Vagina (tissue), 2 donors: ENCODE results near the gene GRID2IP. TPM values are rescaled to one million over a fixed set of nuclear protein-coding genes. Genes with fewer than 3 reads are reported as not detected.
A peak's percentile ranks its signal among the peaks of the same experiment; 100 is the strongest.
"Not testable (repeated sequence)": the region's sequence is repeated elsewhere in the genome, so short reads cannot be mapped to it uniquely, and the experiment has no call there.

ENCODE experiments used
- DNase-seq, 2 donors: peaks; one replicate each; pipeline ENCODE4 v3.0.0-alpha.2; 2017; ENCODE audit errors: extremely low spot score in 2 of 2
- H3K27ac ChIP-seq: fragments of 200-600 bp; sonication (generic); one replicate; pipeline ENCODE4 v1.5.1; 2019
- H3K27me3 ChIP-seq: fragments of 200-600 bp; sonication (generic); one replicate; pipeline ENCODE4 v1.5.1; 2019
- H3K36me3 ChIP-seq, 2 donors: fragments of 200-600 bp; sonication (generic); one replicate each; pipeline ENCODE4 v1.5.1; 2017 to 2019
- H3K4me1 ChIP-seq: fragments of 200-600 bp; sonication (generic); one replicate; pipeline ENCODE4 v1.5.1; 2019
- H3K4me3 ChIP-seq, 2 donors: fragments of 200-600 bp; sonication (generic); 1 replicate in 1 of 2; 2 replicates in 1 of 2; pipeline ENCODE4 v1.5.1; 2016 to 2019
- H3K9me3 ChIP-seq: fragments of 200-600 bp; sonication (generic); one replicate; pipeline ENCODE4 v1.5.1; 2019
- CTCF ChIP-seq, 3 experiments: fragments of 450-650 bp in 2 of 3; fragments of 200-600 bp in 1 of 3; sonication (generic) in 1 of 3; IDR thresholded peaks; one replicate each; pipeline ENCODE4 v1.5.1; 2017 to 2019; ENCODE audit warnings: antibody characterized with exemption in 3 of 3, mild to moderate bottlenecking in 2 of 3, moderate library complexity in 2 of 3
- POLR2A ChIP-seq, 2 donors: fragments of 450-650 bp; IDR thresholded peaks; one replicate each; pipeline ENCODE4 v1.6.1; 2017; ENCODE audit warnings: antibody characterized with exemption in 2 of 2, mild to moderate bottlenecking in 2 of 2, moderate library complexity in 2 of 2
- POLR2AphosphoS5 ChIP-seq, 2 donors: sonication (generic); formaldehyde crosslinking; IDR thresholded peaks; one replicate each; pipeline ENCODE4 v1.9.0; 2017; ENCODE audit warnings: antibody characterized with exemption in 2 of 2, mild to moderate bottlenecking in 2 of 2, low read depth in 1 of 2; ENCODE audit not compliant: insufficient read depth in 1 of 2
- intact Hi-C: fragments of 100-400 bp; cut with DNase I; formaldehyde crosslinking; loops from one replicate; pipeline ENCODE4 v1.15.1; 2023
- total RNA-seq: library from RNA; depleted of rRNA; stranded (reverse); fragments of >200 nt; gene quantifications from one replicate; pipeline ENCODE4 v1.2.3, GENCODE V29; 2016

The GRID2IP gene
- total RNA-seq, 1 donor from 2014 or later = not detected

GRCh38 chr7:6577369-6578113 lies 26.3 kb upstream of the GRID2IP start, which contains the start of gene ZDHHC4:
TSS of gene ZDHHC4 (plus strand) at chr7:6577454. CDS start at chr7:6580562, 3,108 bp downstream.
- H3K36me3 ChIP-seq = peaks cover 0 to 22% of the 10 kb centered on the region in 2 donors
- peak in 1 of 2 donors; percentile 81 for TF ChIP-seq POLR2A (IDR thresholded peaks at IDR 0.05)
- peak; percentile 64 to 94 for TF ChIP-seq POLR2AphosphoS5 (IDR thresholded peaks at IDR 0.05; ENCODE audit: insufficient read depth in 1 of 2, low read depth in 1 of 2)
- no peak for TF ChIP-seq CTCF (IDR thresholded peaks at IDR 0.05)
- peak within 1 kb of the TSS; percentile 51 to 63 for H3K4me3 ChIP-seq
- peaks cover 8% of the 10 kb centered on the region for H3K4me1 ChIP-seq
- H3K27me3 ChIP-seq = no peaks in the 10 kb centered on the region
- no peak for DNase-seq
- intact Hi-C loops = no loop called here
- peak within 1 kb of the TSS; percentile 85 for H3K27ac ChIP-seq
- H3K9me3 ChIP-seq = no peaks in the 10 kb centered on the region

- Histone ChIP-seq H3K36me3 (peaks cover 0 to 16% of the 10 kb centered on the region in 2 donors), H3K4me3 (peak overlapping the region; percentile 51 to 63), H3K27ac (peak overlapping the region; percentile 85)
- DNase-seq, H3K27me3 ChIP-seq, H3K9me3 ChIP-seq, H3K4me1 ChIP-seq, intact Hi-C loops: not testable (repeated sequence)
Measured at GRCh38 chr7:6576867-6577368, 25.7 kb upstream of the GRID2IP start.

GRCh38 chr7:6576024-6576866 lies 25.0 kb upstream of the GRID2IP start:
- H3K9me3 ChIP-seq = no peaks in the 10 kb centered on the region
- no peak overlapping the region for H3K27ac ChIP-seq
- peaks cover 8% of the 10 kb centered on the region for H3K4me1 ChIP-seq
- TF ChIP-seq POLR2AphosphoS5 (IDR thresholded peaks at IDR 0.05; ENCODE audit: insufficient read depth in 1 of 2, low read depth in 1 of 2) (no peak), CTCF (IDR thresholded peaks at IDR 0.05) (no peak)
- peaks cover 0 to 9% of the 10 kb centered on the region in 2 donors for H3K36me3 ChIP-seq
- intact Hi-C loops = no loop called here
- H3K27me3 ChIP-seq = no peaks in the 10 kb centered on the region
- no peak for DNase-seq
- H3K4me3 ChIP-seq = peak overlapping the region in 1 of 2 donors; percentile 63

- no peak for TF ChIP-seq CTCF (IDR thresholded peaks at IDR 0.05)
- Histone ChIP-seq H3K27ac (no peak overlapping the region), H3K4me1 (peaks cover 8% of the 10 kb centered on the region), H3K4me3 (no peak overlapping the region), H3K9me3 (no peaks in the 10 kb centered on the region), H3K36me3 (peaks cover 0 to under 1% of the 10 kb centered on the region in 2 donors), H3K27me3 (no peaks in the 10 kb centered on the region)
- intact Hi-C loops = no loop called here
- DNase-seq = no peak
Measured at GRCh38 chr7:6575281-6576023, 24.2 kb upstream of the GRID2IP start.

- no peak for DNase-seq
- intact Hi-C loops = no loop called here
- no peaks in the 10 kb centered on the region for H3K27me3 ChIP-seq
- no peak overlapping the region for H3K27ac ChIP-seq
- TF ChIP-seq POLR2AphosphoS5 (IDR thresholded peaks at IDR 0.05; ENCODE audit: insufficient read depth in 1 of 2, low read depth in 1 of 2) (no peak), CTCF (IDR thresholded peaks at IDR 0.05) (no peak), POLR2A (IDR thresholded peaks at IDR 0.05) (no peak)
- no peaks in the 10 kb centered on the region for H3K36me3 ChIP-seq
- no peaks in the 10 kb centered on the region for H3K9me3 ChIP-seq
- H3K4me3 ChIP-seq = no peak overlapping the region
- peaks cover 4% of the 10 kb centered on the region for H3K4me1 ChIP-seq
Measured at GRCh38 chr7:6571160-6571779, 20.0 kb upstream of the GRID2IP start.
